Cerebellar nuclear complex (tissue), 1 donor: ENCODE data around the gene PUS7.
"Not testable (repeated sequence)": the region's sequence is repeated elsewhere in the genome, so short reads cannot be mapped to it uniquely, and the experiment has no call there.

ENCODE experiments used
- DNase-seq, 2 experiments: peaks; one replicate each; lab custom pipeline; 2025; lab: John Stamatoyannopoulos, UW

Gene PUS7

GRCh38 chr7:105521717-105522463, at the start of gene PUS7:
TSS of gene PUS7 (minus strand) at chr7:105522271. CDS start at chr7:105508512, 13,759 bp downstream.
- peak; percentile 50 to 75 for DNase-seq

- DNase-seq: no peak
Measured at GRCh38 chr7:105567821-105568220, 45.8 kb upstream of the PUS7 start.

DNA sequence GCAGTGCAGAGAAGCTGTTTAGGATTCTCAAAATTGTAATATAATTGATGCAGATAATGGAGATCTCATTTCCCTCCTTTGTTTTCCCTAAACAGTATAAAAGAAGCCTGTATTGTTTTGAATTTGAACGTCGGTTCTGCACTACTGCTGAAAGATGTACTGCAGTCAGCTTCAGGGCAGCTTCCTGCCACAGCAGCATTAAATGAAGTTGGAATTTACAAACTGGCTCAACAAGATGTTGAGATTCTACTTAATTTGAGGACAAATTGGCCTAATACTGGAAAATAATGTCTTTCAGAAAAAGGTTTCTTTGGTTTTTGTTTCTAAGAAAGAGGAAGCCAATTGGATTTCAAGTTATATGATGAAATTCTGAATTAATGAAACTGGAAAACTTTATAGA, 45.0 kb upstream of the PUS7 start:
- DNase-seq: no peak

DNA sequence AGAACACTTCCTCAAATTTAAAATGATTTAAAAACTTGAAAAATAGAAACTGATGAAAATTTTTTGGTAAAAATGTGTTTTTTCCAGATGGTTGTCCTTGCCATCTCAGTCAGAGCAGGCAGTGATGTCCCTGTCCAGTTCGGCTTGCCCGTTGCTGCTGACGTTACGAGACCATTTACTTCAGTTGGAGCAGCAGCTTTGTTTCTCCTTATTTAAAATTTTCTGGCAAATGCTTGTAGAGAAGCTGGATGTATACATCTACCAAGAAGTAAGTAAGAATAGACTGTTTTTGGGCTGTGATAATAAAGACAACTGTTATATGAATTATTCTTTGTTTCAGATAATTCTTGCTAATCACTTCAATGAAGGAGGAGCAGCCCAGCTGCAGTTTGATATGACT, 43.1 kb upstream of the PUS7 start:
- no peak for DNase-seq

DNA sequence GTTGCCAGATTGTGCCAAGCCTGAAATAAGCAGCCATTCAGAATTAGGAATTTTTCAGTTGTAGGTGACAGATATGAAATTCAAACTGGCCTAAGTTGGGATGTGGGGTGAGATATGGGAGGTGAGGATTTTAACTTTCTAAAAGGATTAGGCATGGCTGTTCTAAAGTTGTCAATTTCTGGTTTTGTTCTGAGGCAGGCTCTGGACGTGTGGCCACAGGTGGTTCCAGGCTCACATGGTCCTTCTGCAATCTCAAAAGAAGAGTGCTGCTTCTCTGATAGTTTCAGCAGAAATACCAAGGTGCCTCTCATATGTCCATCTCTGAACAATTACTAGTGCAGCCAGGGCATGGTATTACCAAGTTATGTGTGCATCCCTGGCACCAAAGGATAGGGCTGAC, 37.9 kb upstream of the PUS7 start:
- DNase-seq: no peak

DNA sequence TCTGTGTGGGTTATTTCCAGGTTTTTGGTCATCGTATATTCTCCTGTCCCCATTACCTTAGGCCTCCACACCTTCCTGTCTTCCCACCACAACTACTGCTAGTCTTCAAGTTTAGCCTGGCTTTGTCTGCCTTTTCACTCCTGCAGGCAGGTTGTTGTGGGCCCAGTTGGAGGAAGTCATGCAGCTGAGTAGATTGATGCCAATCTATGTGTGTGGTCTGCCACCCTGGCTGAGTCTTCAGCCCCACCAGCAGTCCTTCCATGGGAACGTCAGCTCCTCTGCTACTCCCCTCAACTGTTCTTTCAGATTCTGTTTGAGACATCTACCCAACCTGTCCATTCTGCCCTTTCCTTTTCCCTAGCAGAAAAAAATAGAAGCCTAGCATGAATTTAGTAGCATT, 16.3 kb upstream of the PUS7 start:
- DNase-seq: no peak

DNA sequence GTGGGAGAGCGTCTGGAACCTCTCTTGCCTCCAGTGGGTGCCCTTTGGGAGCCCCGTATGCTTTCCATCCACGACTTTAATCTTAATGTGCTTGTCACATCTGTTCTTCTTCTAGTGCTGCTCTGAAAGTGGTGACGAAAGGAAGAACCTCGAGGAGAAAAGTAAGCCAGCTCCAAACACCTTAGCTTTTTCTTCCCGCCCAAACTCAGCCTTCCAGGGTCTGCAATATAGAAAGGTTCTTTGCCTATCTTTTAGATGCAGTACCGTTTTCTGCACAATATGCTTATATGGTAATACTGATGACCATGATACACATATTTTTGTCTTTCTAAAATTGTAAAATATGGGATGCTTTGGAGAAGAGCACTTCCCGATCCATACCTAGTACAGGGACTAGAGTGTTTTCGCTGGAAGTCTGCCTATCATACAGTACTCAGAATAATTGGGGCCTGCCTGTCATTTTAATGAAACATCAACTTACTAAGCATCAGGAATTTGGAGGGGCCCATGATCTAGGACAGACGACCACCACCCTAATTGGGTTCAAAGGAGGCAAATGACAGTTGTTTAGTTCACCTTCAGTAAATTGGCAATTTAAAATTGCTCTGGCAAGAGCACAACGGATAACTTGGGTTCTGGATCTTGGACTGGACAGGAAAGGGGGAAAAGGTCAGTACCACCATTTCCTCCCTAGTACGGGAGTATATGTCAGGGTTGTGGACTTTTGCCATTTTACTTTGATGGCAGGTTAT, 10.8 kb upstream of the PUS7 start:
- DNase-seq: no peak

GRCh38 chr7:105531792-105532671, 10.0 kb upstream of the PUS7 start, which contains the start of gene RINT1:
TSS of gene RINT1 (plus strand) at chr7:105532201. CDS start at chr7:105532316, 115 bp downstream.
- peak; percentile 32 to 85 for DNase-seq

GRCh38 chr7:105530546-105530945, 8.5 kb upstream of the PUS7 start:
- DNase-seq: no peak

GRCh38 chr7:105530126-105530525, 8.1 kb upstream of the PUS7 start:
- no peak for DNase-seq

DNA sequence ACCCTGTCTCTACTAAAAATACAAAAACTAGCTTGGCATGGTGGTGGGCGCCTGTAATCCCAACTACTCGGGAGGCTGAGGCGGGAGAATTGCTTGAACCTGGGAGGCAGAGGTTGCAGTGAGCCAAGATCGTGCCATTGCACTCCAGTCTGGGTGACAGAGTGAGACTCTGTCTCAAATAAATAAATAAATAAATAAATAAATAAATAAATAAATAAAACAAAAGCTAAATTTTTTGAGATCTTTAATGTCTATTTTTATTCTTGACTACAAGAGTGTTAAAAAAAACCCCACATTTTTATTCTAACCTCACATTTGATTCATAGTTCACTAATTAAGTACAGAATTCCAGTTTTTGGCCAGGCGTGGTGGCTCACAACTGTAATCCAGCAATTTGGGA, 5.7 kb upstream of the PUS7 start:
- not testable (repeated sequence) for DNase-seq

- no peak for DNase-seq
Measured at GRCh38 chr7:105524840-105525239, 2.8 kb upstream of the PUS7 start.

DNA sequence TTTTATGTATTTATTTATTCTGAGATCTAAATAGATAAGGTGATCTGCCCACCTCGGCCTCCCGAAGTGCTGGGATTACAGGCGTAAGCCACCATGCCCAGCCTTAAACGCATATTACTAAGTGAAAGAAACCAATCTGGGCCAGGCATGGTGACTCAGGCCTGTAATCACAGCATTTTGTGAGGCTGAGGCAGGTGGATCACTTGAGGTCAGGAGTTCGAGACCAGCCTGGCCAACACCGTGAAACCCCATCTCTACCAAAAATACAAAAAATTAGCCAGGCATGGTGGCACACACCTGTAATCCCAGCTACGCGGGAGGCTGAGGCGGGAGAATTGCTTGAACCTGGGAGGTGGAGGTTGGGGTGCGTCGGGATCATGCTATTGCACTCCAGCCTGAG, 2.4 kb upstream of the PUS7 start:
- DNase-seq: not testable (repeated sequence)

DNA sequence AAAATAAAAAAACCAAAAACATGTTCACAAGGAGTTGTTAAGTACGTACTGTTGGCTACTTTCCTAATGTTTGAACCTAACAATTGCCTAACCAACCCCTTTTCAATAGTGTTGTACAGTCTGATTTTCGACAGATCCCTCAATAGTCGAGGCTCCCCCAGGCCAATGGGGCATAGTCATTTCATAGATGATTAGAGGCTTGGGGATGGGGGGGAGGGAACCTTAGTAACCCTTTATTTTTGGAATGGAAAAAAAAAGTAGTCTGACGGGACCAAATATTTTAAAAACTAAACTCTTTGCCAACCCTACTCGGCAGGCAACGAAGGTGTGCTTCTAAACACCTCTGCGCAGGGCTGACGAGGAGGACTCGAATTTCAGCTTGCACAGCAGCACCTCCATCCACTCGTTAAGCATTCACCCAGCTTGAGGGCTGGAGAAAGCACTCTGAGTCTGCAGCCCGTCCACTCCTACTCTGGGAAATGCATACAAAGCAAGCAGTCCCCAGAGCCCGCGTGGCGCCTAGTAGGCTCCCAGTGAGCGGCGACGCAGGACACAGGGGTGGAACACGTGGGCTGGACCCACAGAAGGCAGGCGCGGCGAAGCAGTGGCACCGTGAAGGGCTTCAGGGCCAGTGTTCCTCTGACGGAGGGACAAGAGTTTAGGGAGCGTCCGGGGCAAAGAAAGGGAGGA, 899 bp downstream of the PUS7 start:
- DNase-seq: no peak

DNA sequence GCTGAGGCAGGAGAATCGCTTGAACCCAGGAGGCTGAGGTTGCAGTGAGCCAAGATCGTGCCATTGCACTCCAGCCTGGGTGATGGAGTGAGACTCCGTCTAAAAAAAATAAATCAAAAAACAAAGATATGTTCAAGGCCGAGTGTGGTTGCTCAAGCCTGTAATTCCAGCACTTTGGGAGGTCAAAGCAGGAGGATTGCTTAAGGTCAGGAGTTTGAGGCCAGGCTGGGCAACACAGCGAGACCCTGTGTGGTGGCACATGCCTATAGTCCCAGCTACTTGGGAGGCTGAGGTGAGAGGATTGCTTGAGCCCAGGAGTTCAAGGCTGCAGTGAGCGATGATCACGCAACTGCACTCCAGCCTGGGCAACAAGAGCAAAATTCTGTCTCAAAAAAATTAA, 1.5 kb downstream of the PUS7 start:
- not testable (repeated sequence) for DNase-seq

GRCh38 chr7:105519353-105519752, 2.7 kb downstream of the PUS7 start:
- no peak for DNase-seq

DNA sequence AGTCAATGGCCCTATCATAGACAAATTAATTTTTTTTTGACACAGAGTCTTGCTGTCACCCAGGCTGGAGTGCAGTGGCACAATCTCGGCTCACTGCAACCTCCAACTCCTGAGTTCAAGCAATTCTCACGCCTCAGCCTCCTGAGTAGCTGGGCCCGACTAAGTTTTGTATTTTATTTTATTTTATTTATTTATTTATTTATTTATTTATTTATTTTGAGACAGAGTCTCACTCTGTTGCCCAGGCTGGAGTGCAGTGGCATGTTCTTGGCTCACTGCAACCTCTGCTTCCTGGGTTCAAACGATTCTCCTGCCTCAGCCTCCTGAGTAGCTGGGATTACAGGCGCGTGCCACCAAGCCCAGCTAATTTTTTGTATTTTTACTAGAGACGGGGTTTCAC, 6.5 kb downstream of the PUS7 start:
- DNase-seq: not testable (repeated sequence)

DNA sequence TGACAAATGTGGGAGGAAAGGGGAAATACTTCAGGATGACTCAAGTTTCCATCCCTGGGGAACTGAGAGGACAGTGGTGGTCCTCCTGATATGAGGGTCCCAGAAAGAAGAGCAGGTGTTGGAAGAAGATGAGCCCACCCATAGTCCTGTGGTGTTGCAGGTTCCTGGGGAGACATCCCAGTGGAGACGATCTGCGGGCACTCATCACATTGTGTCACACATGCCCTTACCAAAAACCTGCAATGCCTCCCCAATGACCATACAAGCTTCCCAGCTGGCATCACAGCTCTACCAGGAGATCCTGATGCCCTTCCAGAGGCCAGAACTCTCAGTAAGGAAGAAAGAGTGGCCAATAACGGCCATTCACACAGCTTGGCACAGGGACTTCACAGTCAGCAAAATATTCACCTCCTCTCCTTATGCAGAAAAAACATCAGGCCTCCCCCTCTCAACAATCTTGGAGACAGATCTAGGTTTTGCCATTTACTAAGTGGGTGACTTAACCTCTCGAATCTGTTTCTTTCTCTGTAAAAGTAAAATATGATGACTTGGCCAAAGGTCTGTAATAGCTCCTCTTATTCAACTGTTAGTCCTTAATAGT, 9.0 kb downstream of the PUS7 start:
- no peak for DNase-seq

DNA sequence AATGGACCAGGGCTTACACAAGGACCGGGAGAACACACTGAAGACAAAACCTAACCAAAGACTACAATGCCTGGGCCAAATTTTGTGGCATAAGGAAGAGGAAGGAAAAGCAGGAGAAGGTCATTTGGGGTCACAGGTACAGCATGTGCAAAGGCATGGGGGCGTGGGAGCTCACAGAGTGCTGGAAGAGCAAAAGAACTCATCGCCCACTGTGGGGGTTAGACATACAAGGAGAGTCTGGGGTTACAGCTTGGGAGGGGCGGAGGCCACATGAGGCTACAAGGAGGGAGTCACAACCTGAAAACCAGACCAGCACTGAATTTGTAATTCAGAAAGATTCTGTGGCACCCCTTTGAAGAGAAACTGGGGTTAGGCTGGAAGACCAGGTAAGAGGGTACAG, 9.7 kb downstream of the PUS7 start:
- no peak for DNase-seq

GRCh38 chr7:105502173-105502572, 19.9 kb downstream of the PUS7 start:
- DNase-seq: no peak

DNA sequence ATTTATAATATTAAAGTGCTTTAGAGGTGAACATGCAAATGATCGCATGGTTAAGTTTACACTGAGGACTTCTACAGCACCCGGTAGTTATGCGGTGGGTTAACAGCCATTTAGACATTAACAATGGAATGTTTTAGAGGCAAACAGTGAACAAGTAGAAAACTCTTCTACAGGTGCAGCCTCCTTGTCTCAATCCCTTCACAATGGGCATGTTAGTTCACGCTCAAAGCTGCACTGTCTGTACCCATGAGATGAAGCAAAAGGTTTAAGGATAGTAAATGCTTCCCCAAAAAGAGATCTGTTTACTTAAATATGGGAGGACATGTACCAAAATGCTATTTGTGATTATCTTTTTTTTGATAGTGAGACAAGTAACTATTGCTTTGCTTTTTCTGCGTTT, 25.1 kb downstream of the PUS7 start:
- DNase-seq: no peak
